A673 (cell line): ENCODE measurements around the gene NRXN3.

ENCODE experiments used
- EZH2 ChIP-seq: fragments of 200-600 bp; sonication (generic); IDR thresholded peaks from 2 replicates; pipeline ENCODE4 v1.6.1; 2017; ENCODE audit warnings: borderline replicate concordance, low read depth, mild to moderate bottlenecking, mixed read lengths, antibody characterized with exemption, low read length; ENCODE audit not compliant: poor library complexity, severe bottlenecking
- TF ChIP-seq, protein P1 (sequence below): fragments of 300-800, 200-600 bp; sonication (generic); conservative IDR thresholded peaks from 2 replicates; pipeline ENCODE4 v1.5.1; 2017; ENCODE audit warnings: low read depth, mild to moderate bottlenecking, antibody characterized with exemption, low read length, moderate library complexity, mixed read lengths

DNA sequence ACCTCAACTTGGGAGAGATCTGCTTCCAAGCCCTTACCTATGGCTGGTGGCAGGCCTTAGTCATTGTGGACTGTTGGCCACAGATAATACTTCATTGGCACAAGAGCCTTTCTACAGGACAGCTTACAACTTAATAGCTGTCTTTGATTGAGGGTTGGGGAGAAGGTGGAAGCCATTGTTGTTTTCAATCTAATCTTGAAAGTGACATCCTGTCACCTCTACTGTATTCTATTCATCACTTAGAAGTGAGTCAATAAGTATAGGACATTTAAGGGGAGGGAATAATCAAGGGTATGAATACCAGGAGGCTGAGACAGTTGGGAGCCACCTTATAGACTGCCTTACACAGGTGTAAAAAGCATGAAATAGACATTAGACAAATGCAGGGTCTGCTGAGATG is 906.3 kb downstream of the NRXN3 start:
- TF ChIP-seq, protein P1, sequence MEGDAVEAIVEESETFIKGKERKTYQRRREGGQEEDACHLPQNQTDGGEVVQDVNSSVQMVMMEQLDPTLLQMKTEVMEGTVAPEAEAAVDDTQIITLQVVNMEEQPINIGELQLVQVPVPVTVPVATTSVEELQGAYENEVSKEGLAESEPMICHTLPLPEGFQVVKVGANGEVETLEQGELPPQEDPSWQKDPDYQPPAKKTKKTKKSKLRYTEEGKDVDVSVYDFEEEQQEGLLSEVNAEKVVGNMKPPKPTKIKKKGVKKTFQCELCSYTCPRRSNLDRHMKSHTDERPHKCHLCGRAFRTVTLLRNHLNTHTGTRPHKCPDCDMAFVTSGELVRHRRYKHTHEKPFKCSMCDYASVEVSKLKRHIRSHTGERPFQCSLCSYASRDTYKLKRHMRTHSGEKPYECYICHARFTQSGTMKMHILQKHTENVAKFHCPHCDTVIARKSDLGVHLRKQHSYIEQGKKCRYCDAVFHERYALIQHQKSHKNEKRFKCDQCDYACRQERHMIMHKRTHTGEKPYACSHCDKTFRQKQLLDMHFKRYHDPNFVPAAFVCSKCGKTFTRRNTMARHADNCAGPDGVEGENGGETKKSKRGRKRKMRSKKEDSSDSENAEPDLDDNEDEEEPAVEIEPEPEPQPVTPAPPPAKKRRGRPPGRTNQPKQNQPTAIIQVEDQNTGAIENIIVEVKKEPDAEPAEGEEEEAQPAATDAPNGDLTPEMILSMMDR: no peak
- no peak for TF ChIP-seq EZH2
